AG10803 (cell line): Measurements from ENCODE around the gene ADAMTS6.

Experiments used
- DNase-seq: peaks from one replicate; pipeline ENCODE4 v3.0.0; 2010; ENCODE audit warnings: low read depth
- H3K4me3 ChIP-seq: 2 replicates; pipeline ENCODE4 v1.5.1; 2011; ENCODE audit warnings: mild to moderate bottlenecking, low read length, control low read depth
- TF ChIP-seq, protein P1 (sequence below): conservative IDR thresholded peaks from 2 replicates; pipeline ENCODE4 v1.5.1; 2011; ENCODE audit warnings: mild to moderate bottlenecking, low read length, control low read depth, inconsistent platforms

The ADAMTS6 gene

GRCh38 chr5:65173130-65173525, 308.6 kb downstream of the ADAMTS6 start:
- H3K4me3 ChIP-seq: no peak overlapping the region
- TF ChIP-seq, protein P1, sequence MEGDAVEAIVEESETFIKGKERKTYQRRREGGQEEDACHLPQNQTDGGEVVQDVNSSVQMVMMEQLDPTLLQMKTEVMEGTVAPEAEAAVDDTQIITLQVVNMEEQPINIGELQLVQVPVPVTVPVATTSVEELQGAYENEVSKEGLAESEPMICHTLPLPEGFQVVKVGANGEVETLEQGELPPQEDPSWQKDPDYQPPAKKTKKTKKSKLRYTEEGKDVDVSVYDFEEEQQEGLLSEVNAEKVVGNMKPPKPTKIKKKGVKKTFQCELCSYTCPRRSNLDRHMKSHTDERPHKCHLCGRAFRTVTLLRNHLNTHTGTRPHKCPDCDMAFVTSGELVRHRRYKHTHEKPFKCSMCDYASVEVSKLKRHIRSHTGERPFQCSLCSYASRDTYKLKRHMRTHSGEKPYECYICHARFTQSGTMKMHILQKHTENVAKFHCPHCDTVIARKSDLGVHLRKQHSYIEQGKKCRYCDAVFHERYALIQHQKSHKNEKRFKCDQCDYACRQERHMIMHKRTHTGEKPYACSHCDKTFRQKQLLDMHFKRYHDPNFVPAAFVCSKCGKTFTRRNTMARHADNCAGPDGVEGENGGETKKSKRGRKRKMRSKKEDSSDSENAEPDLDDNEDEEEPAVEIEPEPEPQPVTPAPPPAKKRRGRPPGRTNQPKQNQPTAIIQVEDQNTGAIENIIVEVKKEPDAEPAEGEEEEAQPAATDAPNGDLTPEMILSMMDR: no peak
- no peak for DNase-seq

DNA sequence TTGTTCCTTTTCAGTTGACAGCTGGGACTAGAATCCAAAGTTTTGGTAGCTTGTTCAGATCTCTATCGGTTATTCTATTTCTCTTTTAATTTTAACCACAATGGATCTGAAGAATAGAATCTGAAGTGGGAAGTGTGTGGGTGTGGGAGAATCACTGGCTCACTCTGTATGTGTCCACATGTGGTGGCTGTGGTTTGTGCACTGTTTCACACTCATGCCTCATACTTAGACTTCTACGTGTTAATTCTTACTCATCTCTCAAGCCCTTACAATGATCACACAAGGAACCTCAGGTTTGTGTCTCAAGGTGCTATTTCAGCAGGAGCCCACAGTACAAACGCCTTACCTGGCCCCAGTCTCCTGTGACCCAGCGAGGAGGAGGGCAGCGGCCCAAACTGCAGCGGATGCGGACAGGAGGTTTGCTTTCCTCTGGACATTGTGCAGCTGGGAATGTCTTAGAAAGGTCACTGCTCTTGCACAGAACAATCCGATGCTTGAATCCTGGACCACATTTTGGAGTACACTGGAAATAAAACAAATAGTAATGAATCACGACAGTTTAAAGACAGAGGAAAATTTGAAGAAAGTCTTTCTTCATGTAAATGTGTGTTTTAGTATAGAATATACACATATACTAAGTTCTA, 309.1 kb downstream of the ADAMTS6 start:
- DNase-seq: peak; percentile 74

GRCh38 chr5:65171645-65172044, 310.1 kb downstream of the ADAMTS6 start:
- TF ChIP-seq, protein P1: no peak
- DNase-seq: no peak
- no peak overlapping the region for H3K4me3 ChIP-seq

More for the DNA sequence above, 309.1 kb downstream of the ADAMTS6 start:
- no peak overlapping the region for H3K4me3 ChIP-seq
- TF ChIP-seq, protein P1: no peak

DNA sequence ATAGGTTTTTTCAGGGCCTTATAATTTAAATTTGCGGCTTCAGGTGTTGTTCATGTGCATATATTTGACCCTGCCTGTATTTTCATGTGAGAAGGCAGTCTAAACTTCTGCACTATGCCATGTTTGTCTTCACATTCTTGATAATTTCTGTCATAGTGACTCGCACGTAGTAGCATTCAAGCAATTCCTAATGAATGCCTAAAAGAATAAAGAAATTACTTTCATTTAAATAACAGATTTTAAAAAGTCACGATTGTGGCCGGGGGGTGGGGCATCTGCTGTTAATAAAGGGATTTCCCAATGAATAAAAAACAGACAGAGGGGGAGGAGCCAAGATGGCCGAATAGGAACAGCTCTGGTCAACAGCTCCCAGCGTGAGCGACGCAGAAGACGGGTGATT, 318.0 kb downstream of the ADAMTS6 start:
- TF ChIP-seq, protein P1: no peak
- no peak overlapping the region for H3K4me3 ChIP-seq
- DNase-seq: peak; percentile 85

GRCh38 chr5:65161655-65162054, 320.1 kb downstream of the ADAMTS6 start:
- no peak for DNase-seq
- TF ChIP-seq, protein P1: no peak
- H3K4me3 ChIP-seq: no peak overlapping the region

GRCh38 chr5:65157906-65158603, 323.7 kb downstream of the ADAMTS6 start:
- H3K4me3 ChIP-seq: no peak overlapping the region
- TF ChIP-seq, protein P1: no peak
- no peak for DNase-seq

DNA sequence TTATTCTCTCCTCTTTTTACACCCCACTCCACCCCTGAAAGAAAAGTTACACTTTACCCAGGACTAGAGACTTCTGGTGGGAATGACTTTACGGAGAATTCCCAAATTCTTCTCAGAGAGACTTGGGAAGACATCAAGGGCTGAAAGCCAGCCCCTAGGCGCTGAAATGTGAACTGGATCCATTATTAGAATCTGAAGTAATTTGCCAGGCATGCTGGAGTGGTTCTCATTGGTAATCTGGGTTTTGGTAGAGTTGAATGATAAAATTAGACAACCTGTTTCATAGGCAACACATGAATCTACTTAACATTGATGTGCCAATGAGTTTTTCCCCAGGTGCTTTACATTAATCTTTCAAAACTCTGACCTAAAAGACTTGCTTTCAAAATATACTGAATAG, 324.8 kb downstream of the ADAMTS6 start:
- no peak overlapping the region for H3K4me3 ChIP-seq
- TF ChIP-seq, protein P1: no peak
- DNase-seq: peak; percentile 13
